Breast epithelium (tissue), 4 donors: Measurements from ENCODE around the gene NINJ1. TPM values are rescaled to one million over a fixed set of nuclear protein-coding genes. Genes with fewer than 3 reads are reported as not detected.
A peak's percentile ranks its signal among the peaks of the same experiment; 100 is the strongest.

Experiments
- DNase-seq, 2 donors: peaks; one replicate each; pipeline ENCODE4 v3.0.0-alpha.2; 2019; ENCODE audit warnings: low spot score in 2 of 2
- H3K27ac ChIP-seq, 2 donors: fragments of 200-600 bp; sonication (generic) in 1 of 2; one replicate each; pipeline ENCODE4 v1.5.1; 2016 to 2019; ENCODE audit warnings: mild to moderate bottlenecking in 1 of 2
- H3K27me3 ChIP-seq, 2 donors: fragments of 200-600 bp; sonication (generic) in 1 of 2; one replicate each; pipeline versions ENCODE4 v1.5.1 to v1.6.0; 2017 to 2019; ENCODE audit warnings: control low read depth in 1 of 2, mild to moderate bottlenecking in 1 of 2
- H3K36me3 ChIP-seq: fragments of 200-600 bp; one replicate; pipeline ENCODE4 v1.5.1; 2019
- H3K4me1 ChIP-seq, 2 donors: fragments of 200-600 bp; sonication (generic); one replicate each; pipeline ENCODE4 v1.5.1; 2016 to 2019; ENCODE audit warnings: control low read depth in 1 of 2
- H3K4me3 ChIP-seq, 3 donors: fragments of 200-600 bp; sonication (generic); 1 replicate in 2 of 3; 2 replicates in 1 of 3; pipeline ENCODE4 v1.5.1; 2016 to 2019; ENCODE audit warnings: mild to moderate bottlenecking in 3 of 3, moderate library complexity in 2 of 3
- H3K9me3 ChIP-seq, 2 donors: fragments of 200-600 bp; sonication (generic) in 1 of 2; one replicate each; pipeline ENCODE4 v1.5.1; 2016 to 2019; ENCODE audit warnings: control low read depth in 1 of 2
- POLR2A ChIP-seq: fragments of 450-650 bp; IDR thresholded peaks from one replicate; pipeline ENCODE4 v1.6.1; 2016; ENCODE audit warnings: antibody characterized with exemption, mild to moderate bottlenecking, moderate library complexity
- POLR2AphosphoS5 ChIP-seq, 3 donors: sonication (generic); formaldehyde crosslinking; IDR thresholded peaks; one replicate each; pipeline ENCODE4 v1.6.1; 2017; ENCODE audit warnings: antibody characterized with exemption in 3 of 3
- intact Hi-C: fragments of 100-400 bp; cut with DNase I; formaldehyde crosslinking; loops from one replicate; pipeline ENCODE4 v1.15.1; 2023; ENCODE audit warnings: low total_unique reads
- total RNA-seq, 3 donors: library from RNA; depleted of rRNA; stranded (reverse); fragments of >200 nt; gene quantifications; one replicate each; pipeline ENCODE4 v1.1.0, GENCODE V29; 2016
- TF ChIP-seq, protein P1 (sequence below), 3 donors: fragments of 450-650 bp; IDR thresholded peaks; one replicate each; pipeline ENCODE4 v1.5.1; 2016 to 2017; ENCODE audit warnings: antibody characterized with exemption in 3 of 3, mild to moderate bottlenecking in 3 of 3, moderate library complexity in 3 of 3

NINJ1 gene, protein sequence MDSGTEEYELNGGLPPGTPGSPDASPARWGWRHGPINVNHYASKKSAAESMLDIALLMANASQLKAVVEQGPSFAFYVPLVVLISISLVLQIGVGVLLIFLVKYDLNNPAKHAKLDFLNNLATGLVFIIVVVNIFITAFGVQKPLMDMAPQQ
- total RNA-seq: 100 to 1,000 TPM in 2 of 3 donors, 10 to 100 TPM in 1; 89.8 to 109 (median 109) TPM

DNA sequence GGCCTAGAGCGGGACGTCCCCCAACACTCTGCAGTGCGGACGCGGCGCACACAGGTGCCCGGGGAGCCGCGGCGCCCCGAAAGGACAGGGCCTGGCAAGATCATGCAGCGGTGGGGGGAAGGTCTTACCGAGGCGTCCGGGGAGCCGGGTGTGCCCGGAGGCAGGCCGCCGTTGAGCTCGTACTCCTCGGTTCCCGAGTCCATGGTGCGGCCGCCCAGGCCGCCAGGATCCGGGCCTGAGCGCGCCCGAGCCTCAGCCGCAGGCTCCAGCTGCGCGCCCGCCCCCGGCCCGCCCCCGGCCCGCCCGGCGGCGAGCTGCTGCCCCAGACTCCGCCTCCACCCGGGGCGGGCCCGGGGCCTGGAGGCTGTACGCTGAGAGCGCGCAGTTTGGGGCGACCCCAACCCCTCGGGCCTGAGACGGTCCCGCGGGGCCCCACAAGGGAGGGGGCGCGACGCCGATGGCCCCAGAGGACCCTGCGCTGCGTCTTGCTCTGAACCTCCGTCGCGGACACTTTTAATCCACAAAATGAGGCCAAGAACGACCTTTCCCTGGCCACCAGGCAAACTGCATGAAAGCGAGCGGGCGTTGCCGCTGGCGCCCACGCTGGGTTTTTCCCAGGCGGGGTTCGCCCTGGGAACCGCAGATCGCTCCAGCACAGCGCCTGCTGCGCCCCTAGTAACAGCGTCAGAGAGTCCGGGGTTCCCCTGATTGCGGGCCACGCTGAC is at the start of gene NINJ1:
TSS of gene NINJ1 (minus strand) at position 237 of the 725 bp plus-strand sequence. CDS start at position 203, 34 bp downstream.
- peak within 1 kb of the TSS; percentile 61 to 86 (median 84) for H3K4me3 ChIP-seq
- TF ChIP-seq POLR2AphosphoS5 (IDR thresholded peaks at IDR 0.05) (peak; percentile 26 to 72 (median 60)), POLR2A (peak; percentile 35)
- TF ChIP-seq, protein P1, sequence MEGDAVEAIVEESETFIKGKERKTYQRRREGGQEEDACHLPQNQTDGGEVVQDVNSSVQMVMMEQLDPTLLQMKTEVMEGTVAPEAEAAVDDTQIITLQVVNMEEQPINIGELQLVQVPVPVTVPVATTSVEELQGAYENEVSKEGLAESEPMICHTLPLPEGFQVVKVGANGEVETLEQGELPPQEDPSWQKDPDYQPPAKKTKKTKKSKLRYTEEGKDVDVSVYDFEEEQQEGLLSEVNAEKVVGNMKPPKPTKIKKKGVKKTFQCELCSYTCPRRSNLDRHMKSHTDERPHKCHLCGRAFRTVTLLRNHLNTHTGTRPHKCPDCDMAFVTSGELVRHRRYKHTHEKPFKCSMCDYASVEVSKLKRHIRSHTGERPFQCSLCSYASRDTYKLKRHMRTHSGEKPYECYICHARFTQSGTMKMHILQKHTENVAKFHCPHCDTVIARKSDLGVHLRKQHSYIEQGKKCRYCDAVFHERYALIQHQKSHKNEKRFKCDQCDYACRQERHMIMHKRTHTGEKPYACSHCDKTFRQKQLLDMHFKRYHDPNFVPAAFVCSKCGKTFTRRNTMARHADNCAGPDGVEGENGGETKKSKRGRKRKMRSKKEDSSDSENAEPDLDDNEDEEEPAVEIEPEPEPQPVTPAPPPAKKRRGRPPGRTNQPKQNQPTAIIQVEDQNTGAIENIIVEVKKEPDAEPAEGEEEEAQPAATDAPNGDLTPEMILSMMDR (IDR thresholded peaks at IDR 0.05): peak in 1 of 3 donors; percentile 13
- peaks cover 22 to 32% of the 10 kb centered on the region in 2 donors for H3K4me1 ChIP-seq
- intact Hi-C loops: loop anchor here (5.0 kb wide), 1 partner anchor 37 kb away; the partner anchor contains the start of gene CARD19
- H3K27ac ChIP-seq: peak within 1 kb of the TSS; percentile 91 to 94
- H3K27me3 ChIP-seq: no peaks in the 10 kb centered on the region
- no peaks in the 10 kb centered on the region for H3K9me3 ChIP-seq
- no peaks in the 10 kb centered on the region for H3K36me3 ChIP-seq
- DNase-seq: peak in 1 of 2 donors; percentile 65

DNA sequence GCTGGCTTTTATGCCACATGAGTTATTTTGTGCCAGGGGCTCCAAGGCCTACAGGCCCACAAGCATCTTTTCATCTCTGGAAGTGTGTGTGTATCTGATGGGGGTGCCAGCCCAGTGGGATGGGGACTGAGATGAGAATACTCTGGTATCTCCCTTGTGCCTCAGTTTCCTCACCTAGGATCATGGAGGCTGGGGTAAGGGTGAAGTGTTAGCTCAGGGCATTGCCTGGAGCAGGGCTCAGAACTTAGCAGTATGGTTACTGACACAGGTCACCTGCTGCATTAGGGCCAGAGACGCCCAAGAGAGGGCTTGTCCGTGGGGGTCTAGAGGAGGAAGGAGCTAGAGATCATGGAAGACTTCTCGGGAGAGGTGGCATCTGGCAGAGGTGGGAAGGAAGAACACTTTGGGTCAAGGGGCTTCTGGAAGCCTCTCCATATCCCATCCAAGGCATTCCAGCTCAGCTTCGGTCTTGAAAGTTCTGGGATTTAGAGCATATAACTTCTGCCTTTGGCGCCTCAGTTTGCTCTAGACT is 49.1 kb upstream of the NINJ1 start:
- Histone ChIP-seq H3K27me3 (peaks cover 0 to 2% of the 10 kb centered on the region in 2 donors), H3K36me3 (no peaks in the 10 kb centered on the region), H3K9me3 (no peaks in the 10 kb centered on the region), H3K4me1 (peaks cover 0 to 4% of the 10 kb centered on the region in 2 donors), H3K4me3 (peak overlapping the region in 2 of 3 donors; percentile 61 to 87), H3K27ac (no peak overlapping the region)
- no peak for TF ChIP-seq POLR2A
- TF ChIP-seq, protein P1 (IDR thresholded peaks at IDR 0.05): no peak
- TF ChIP-seq POLR2AphosphoS5 (IDR thresholded peaks at IDR 0.05): no peak
- intact Hi-C loops: no loop called here
- DNase-seq: no peak

DNA sequence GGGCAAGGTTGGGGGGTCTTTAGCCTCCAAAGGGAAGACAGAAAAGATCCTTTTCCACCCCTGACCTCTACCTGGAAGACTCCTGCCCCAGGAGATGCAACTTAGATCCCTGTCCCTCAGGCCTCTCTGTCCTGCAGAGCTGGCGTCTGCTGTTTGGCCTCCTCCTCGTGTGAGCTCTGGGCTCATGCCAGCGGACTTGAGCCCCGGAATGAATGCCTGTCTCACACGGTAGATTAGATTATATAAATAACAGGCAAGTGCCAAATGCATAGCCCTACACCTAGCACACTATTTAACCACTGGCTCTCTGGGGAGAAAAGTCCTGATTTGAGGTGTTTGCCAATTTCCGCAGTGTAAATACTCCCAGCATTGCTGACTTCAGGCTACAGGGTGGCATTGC is 48.5 kb upstream of the NINJ1 start:
- no peak for DNase-seq
- Histone ChIP-seq H3K36me3 (no peaks in the 10 kb centered on the region), H3K4me3 (no peak overlapping the region), H3K9me3 (no peaks in the 10 kb centered on the region), H3K27ac (no peak overlapping the region), H3K4me1 (peaks cover 0 to 4% of the 10 kb centered on the region in 2 donors), H3K27me3 (peaks cover 0 to 2% of the 10 kb centered on the region in 2 donors)
- intact Hi-C loops: no loop called here
- TF ChIP-seq, protein P1 (IDR thresholded peaks at IDR 0.05): no peak
- TF ChIP-seq POLR2A (no peak), POLR2AphosphoS5 (IDR thresholded peaks at IDR 0.05) (no peak)

DNA sequence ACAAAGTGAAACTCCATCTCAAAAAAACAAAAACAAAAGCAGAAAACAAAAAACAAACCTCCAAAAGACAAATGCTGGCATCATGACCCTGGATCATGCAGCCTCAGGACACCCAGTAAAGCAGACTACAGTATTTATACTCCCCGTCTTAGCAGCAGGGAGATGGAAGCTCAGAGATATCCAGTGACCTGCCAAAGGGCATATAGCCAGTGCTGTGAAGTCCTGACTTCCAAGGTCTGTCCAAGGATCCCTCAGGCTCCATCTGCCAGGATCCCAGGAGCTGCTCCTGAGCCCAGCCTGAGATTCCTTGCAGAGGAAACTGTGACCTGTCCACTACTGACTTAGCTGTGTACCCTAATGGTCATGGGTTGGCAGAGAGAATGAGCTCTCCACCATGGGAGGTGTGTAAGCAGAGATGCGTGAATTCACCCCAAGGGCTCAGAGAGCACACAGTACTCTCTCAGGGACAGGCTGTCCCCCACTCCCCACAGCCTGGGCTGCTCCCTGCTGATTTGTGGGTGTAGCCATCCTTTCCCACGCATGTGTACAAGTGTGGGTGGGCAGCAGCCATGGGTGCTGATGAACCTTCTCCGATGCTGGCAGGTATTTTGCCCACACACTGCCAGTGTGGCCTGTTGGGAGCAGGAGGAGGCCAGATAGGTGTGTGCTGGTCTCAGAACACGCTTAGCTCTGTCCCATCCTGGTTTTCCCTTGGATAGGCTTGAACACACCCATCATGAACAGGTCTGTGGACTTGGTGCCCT is 47.8 kb upstream of the NINJ1 start:
- Histone ChIP-seq H3K27me3 (peaks cover 0 to 2% of the 10 kb centered on the region in 2 donors), H3K4me1 (peaks cover 0 to 4% of the 10 kb centered on the region in 2 donors), H3K9me3 (no peaks in the 10 kb centered on the region), H3K36me3 (no peaks in the 10 kb centered on the region), H3K27ac (no peak overlapping the region), H3K4me3 (no peak overlapping the region)
- TF ChIP-seq POLR2AphosphoS5 (IDR thresholded peaks at IDR 0.05): no peak
- no peak for TF ChIP-seq POLR2A
- TF ChIP-seq, protein P1 (IDR thresholded peaks at IDR 0.05): no peak
- DNase-seq: no peak
- intact Hi-C loops: no loop called here
